OCI-LY1 (cell line): ENCODE measurements around the gene PIKFYVE.

Source experiments
- H2AFZ ChIP-seq: fragments of 200-600 bp; sonication (generic), shearing (Covaris generic); 2 replicates; pipeline ENCODE4 v1.6.0; 2014; ENCODE audit warnings: antibody characterized with exemption, mild to moderate bottlenecking, low read length
- H3F3A ChIP-seq: fragments of 200-600 bp; sonication (generic), shearing (Covaris generic); 2 replicates; pipeline ENCODE4 v1.6.0; 2014; ENCODE audit warnings: mild to moderate bottlenecking, antibody characterized with exemption, low read length, moderate library complexity; ENCODE audit not compliant: insufficient read depth
- H3K27ac ChIP-seq: fragments of 200-600 bp; sonication (generic); 2 replicates; pipeline ENCODE4 v1.5.1; 2014; ENCODE audit warnings: low read length, mixed run types, mild to moderate bottlenecking, low read depth; ENCODE audit not compliant: poor library complexity, severe bottlenecking
- H3K27me3 ChIP-seq: fragments of 200-600 bp; sonication (generic); 2 replicates; pipeline ENCODE4 v1.6.0; 2014; ENCODE audit warnings: antibody characterized with exemption, mild to moderate bottlenecking, low read length, moderate library complexity; ENCODE audit not compliant: insufficient read depth
- H3K36me3 ChIP-seq: fragments of 200-600 bp; sonication (generic); 2 replicates; pipeline ENCODE4 v1.6.1; 2014; ENCODE audit warnings: mild to moderate bottlenecking, antibody characterized with exemption, low read length, moderate library complexity, mixed read lengths; ENCODE audit not compliant: insufficient read depth
- H3K4me1 ChIP-seq: fragments of 200-600 bp; sonication (generic); 2 replicates; pipeline ENCODE4 v1.5.1; 2014; ENCODE audit warnings: mild to moderate bottlenecking, low read length, moderate library complexity; ENCODE audit not compliant: insufficient read depth, severe bottlenecking
- H3K4me2 ChIP-seq: fragments of 200-600 bp; sonication (generic), shearing (Covaris generic); 2 replicates; pipeline ENCODE4 v1.6.1; 2014; ENCODE audit warnings: low read length
- H3K4me3 ChIP-seq: fragments of 200-600 bp; sonication (generic); 2 replicates; pipeline ENCODE4 v1.5.1; 2014; ENCODE audit warnings: low read length, low read depth, mild to moderate bottlenecking, mixed read lengths; ENCODE audit not compliant: poor library complexity, severe bottlenecking
- H3K79me2 ChIP-seq: fragments of 200-600 bp; shearing (Covaris generic); 2 replicates; pipeline ENCODE4 v1.6.1; 2016; ENCODE audit warnings: mixed run types, low read length, mixed read lengths; ENCODE audit not compliant: insufficient read depth
- H3K9ac ChIP-seq: fragments of 200-600 bp; sonication (generic), shearing (Covaris generic); 2 replicates; pipeline ENCODE4 v1.6.1; 2014; ENCODE audit warnings: mild to moderate bottlenecking, low read length, mixed read lengths
- H3K9me2 ChIP-seq: fragments of 200-600 bp; sonication (generic), shearing (Covaris generic); 2 replicates; pipeline ENCODE4 v1.6.1; 2014; ENCODE audit warnings: low read depth, mild to moderate bottlenecking, low read length, mixed read lengths
- H3K9me3 ChIP-seq: fragments of 200-600 bp; shearing (Covaris generic); 2 replicates; pipeline ENCODE4 v1.6.1; 2014; ENCODE audit warnings: low read length, mixed read lengths
- H4K20me1 ChIP-seq: fragments of 200-600 bp; sonication (generic), shearing (Covaris generic); 2 replicates; pipeline ENCODE4 v1.6.0; 2016; ENCODE audit warnings: mild to moderate bottlenecking, low read length; ENCODE audit not compliant: insufficient read depth
- EZH2 ChIP-seq: fragments of 200-600 bp; sonication (generic), shearing (Covaris generic); IDR thresholded peaks from 2 replicates; pipeline ENCODE4 v1.8.0; 2017; ENCODE audit warnings: borderline replicate concordance, mixed run types, mild to moderate bottlenecking, antibody characterized with exemption, low read length, moderate library complexity, mixed read lengths
- TF ChIP-seq, protein P1 (sequence below): fragments of 200-600 bp; sonication (generic), shearing (Covaris generic); IDR thresholded peaks from 2 replicates; pipeline ENCODE4 v1.5.1; 2017; ENCODE audit warnings: mild to moderate bottlenecking, antibody characterized with exemption, low read length, moderate library complexity, mixed read lengths

PIKFYVE gene

DNA sequence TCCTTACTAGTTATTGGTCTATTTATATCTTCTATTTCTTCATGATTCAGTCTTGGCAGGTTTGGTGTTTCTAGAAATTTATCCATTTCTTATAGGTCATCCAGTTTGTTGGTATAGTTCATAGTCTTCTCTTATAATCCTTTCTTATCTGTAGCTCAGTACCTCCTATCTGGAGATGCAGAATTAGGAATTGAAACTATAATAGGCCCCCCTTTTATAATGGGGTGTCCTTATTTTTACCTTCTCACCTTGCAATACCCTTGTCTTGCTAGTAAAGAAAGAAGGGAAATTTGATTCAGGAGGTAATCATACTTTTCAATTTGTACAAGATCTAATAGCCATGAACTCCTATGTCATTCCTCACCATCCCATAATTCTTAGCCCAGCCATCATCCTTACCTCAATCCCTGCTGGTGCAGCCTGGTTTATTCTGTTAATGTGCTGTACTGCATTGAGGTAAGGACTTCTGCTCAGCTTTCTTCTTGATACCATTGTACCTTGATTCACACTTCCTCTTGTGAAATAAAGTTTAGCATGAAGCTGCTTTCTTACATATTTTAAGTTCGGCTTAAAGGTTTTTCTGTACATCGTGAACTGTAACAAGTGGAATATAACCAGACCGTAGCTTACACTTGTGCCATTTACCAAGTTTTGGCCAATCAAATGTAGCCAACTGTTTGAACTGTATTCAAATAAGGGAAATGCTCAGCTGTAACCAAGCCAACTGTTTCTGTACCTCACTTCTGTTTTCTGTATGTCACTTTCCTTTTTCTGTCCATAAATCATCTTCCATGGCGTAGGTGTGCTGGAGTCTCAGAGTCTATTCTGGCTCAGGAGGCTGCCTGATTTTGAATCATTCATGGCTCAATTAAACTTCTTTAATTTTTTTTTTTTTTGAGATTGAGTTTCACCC is 100.4 kb downstream of the PIKFYVE start:
- H2AFZ ChIP-seq: no peak overlapping the region
- no peak for TF ChIP-seq EZH2
- TF ChIP-seq, protein P1, sequence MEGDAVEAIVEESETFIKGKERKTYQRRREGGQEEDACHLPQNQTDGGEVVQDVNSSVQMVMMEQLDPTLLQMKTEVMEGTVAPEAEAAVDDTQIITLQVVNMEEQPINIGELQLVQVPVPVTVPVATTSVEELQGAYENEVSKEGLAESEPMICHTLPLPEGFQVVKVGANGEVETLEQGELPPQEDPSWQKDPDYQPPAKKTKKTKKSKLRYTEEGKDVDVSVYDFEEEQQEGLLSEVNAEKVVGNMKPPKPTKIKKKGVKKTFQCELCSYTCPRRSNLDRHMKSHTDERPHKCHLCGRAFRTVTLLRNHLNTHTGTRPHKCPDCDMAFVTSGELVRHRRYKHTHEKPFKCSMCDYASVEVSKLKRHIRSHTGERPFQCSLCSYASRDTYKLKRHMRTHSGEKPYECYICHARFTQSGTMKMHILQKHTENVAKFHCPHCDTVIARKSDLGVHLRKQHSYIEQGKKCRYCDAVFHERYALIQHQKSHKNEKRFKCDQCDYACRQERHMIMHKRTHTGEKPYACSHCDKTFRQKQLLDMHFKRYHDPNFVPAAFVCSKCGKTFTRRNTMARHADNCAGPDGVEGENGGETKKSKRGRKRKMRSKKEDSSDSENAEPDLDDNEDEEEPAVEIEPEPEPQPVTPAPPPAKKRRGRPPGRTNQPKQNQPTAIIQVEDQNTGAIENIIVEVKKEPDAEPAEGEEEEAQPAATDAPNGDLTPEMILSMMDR: no peak
- H3K4me2 ChIP-seq: peak overlapping the region; percentile 9; the same call in 1 of the 2 replicates
- peaks cover 6% of the 10 kb centered on the region for H3K4me1 ChIP-seq
- no peak overlapping the region for H3K4me3 ChIP-seq
- H3K36me3 ChIP-seq: no peaks in the 10 kb centered on the region; the same call in 1 of the 2 replicates
- H3K9me2 ChIP-seq: no peaks in the 10 kb centered on the region
- H3K9ac ChIP-seq: no peak overlapping the region
- H3K27ac ChIP-seq: no peak overlapping the region
- no peaks in the 10 kb centered on the region for H4K20me1 ChIP-seq
- no peaks in the 10 kb centered on the region for H3K79me2 ChIP-seq
- H3K27me3 ChIP-seq: no peaks in the 10 kb centered on the region
- H3K9me3 ChIP-seq: 0 out of 2 replicates have a peak, but pooled peaks cover 5% of the 10 kb centered on the region
- no peaks in the 10 kb centered on the region for H3F3A ChIP-seq

- no peaks in the 10 kb centered on the region for H3F3A ChIP-seq
Measured at GRCh38 chr2:208369091-208369490, 103.0 kb downstream of the PIKFYVE start.

DNA sequence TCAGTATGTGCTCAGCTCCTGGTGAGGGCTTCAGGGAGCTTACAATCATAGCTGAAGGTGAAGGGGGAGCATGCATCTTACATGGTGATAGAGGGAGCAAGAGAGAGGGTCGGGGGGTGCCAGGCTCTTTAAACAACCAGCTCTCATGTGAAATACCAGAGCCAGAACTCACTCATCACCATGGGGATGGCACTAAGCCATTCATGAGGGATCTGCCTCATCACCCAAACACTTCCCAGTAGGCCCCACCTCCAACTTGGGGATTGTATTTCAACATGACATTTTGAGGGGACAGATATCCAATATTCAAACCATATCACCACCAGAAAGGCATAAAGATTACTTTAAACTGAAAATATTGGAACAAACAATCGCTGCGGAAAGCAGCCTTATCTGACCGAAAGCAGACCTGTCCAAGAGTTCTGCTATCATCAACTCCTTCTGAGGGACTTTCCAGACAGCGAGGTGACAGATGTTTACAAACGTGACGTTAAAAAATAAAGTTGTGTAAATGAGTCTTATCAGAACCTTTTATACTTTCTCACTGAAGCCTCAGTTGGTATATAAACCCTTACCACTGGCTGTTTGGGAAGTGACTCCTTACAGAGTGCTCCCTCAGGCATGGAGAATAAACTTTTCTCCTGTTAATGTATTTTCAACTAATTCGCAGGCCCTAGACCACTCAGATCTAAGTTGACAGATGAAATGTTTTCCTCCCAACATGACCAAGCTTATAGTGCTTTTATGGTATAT is 105.0 kb downstream of the PIKFYVE start:
- no peak overlapping the region for H3K9ac ChIP-seq
- H3K9me3 ChIP-seq: no peaks in the 10 kb centered on the region
- H3F3A ChIP-seq: no peaks in the 10 kb centered on the region
- TF ChIP-seq, protein P1: no peak
- TF ChIP-seq EZH2: no peak
- peaks cover 6% of the 10 kb centered on the region for H3K4me1 ChIP-seq
- H3K79me2 ChIP-seq: no peaks in the 10 kb centered on the region
- no peaks in the 10 kb centered on the region for H3K36me3 ChIP-seq
- H3K4me3 ChIP-seq: no peak overlapping the region
- H4K20me1 ChIP-seq: no peaks in the 10 kb centered on the region
- H3K27ac ChIP-seq: no peak overlapping the region
- no peaks in the 10 kb centered on the region for H3K27me3 ChIP-seq
- no peaks in the 10 kb centered on the region for H3K9me2 ChIP-seq
- no peak overlapping the region for H3K4me2 ChIP-seq
- no peak overlapping the region for H2AFZ ChIP-seq

More at GRCh38 chr2:208369091-208369490, 103.0 kb downstream of the PIKFYVE start:
- H4K20me1 ChIP-seq: no peaks in the 10 kb centered on the region
- H3K4me2 ChIP-seq: no peak overlapping the region
- H3K36me3 ChIP-seq: no peaks in the 10 kb centered on the region; the same call in 1 of the 2 replicates
- TF ChIP-seq EZH2: no peak
- TF ChIP-seq, protein P1: no peak
- no peak overlapping the region for H3K27ac ChIP-seq
- H3K9me2 ChIP-seq: no peaks in the 10 kb centered on the region
- 0 out of 2 replicates have a peak, but pooled peaks cover 5% of the 10 kb centered on the region for H3K9me3 ChIP-seq
- H3K79me2 ChIP-seq: no peaks in the 10 kb centered on the region
- H2AFZ ChIP-seq: no peak overlapping the region
- H3K9ac ChIP-seq: no peak overlapping the region
- H3K4me3 ChIP-seq: no peak overlapping the region
- H3K27me3 ChIP-seq: no peaks in the 10 kb centered on the region
- H3K4me1 ChIP-seq: peaks cover 6% of the 10 kb centered on the region
